HUES64 (cell line): ENCODE measurements around the gene C11orf71.

ENCODE experiments used
- H3K27ac ChIP-seq: 2 replicates; pipeline ENCODE4 v1.7.0; 2013; ENCODE audit warnings: low read depth, low read length, inconsistent platforms
- H3K27me3 ChIP-seq: 2 replicates; pipeline ENCODE4 v1.6.1; 2013; ENCODE audit warnings: mild to moderate bottlenecking, low read length; ENCODE audit not compliant: insufficient read depth
- H3K36me3 ChIP-seq: 2 replicates; pipeline ENCODE4 v1.6.1; 2013; ENCODE audit warnings: mild to moderate bottlenecking, low read length; ENCODE audit not compliant: insufficient read depth
- H3K4me1 ChIP-seq: 2 replicates; pipeline ENCODE4 v1.6.1; 2013; ENCODE audit warnings: mild to moderate bottlenecking, low read length, moderate library complexity; ENCODE audit not compliant: insufficient read depth
- H3K4me3 ChIP-seq: 2 replicates; pipeline ENCODE4 v1.5.1; 2013; ENCODE audit warnings: mild to moderate bottlenecking, low read length, moderate library complexity
- H3K9ac ChIP-seq: 2 replicates; pipeline ENCODE4 v1.6.1; 2013; ENCODE audit warnings: mild to moderate bottlenecking, low read depth, low read length
- H3K9me3 ChIP-seq: 2 replicates; pipeline ENCODE4 v1.6.1; 2013; ENCODE audit warnings: low read depth, low read length; ENCODE audit not compliant: insufficient read depth
- WGBS: fragments of 150-250, 120-280 bp; methylation state at CpG from one replicate; pipeline ENCODE4 v1.1.7; 2013; ENCODE audit warnings: missing lambda C conversion rate; 5-methylcytosine and 5-hydroxymethylcytosine counted together

C11orf71 gene

GRCh38 chr11:114439229-114440120, 39.2 kb upstream of the C11orf71 start, which contains the start of gene REXO2:
Gene REXO2, plus strand, starts transcription at chr11:114439467. Its CDS starts 62 bp downstream, at chr11:114439529.
- no peaks in the 10 kb centered on the region for H3K9me3 ChIP-seq

GRCh38 chr11:114438303-114438702, 38.0 kb upstream of the C11orf71 start:
- 42% methylated on average over 5 of the region's 6 CpGs for WGBS
- H3K4me1 ChIP-seq, result peaks cover 32% of the 10 kb centered on the region
- H3K9me3 ChIP-seq, result no peaks in the 10 kb centered on the region
- H3K27me3 ChIP-seq, result no peaks in the 10 kb centered on the region
- peak overlapping the region; percentile 63 for H3K27ac ChIP-seq
- H3K9ac ChIP-seq, result peak overlapping the region; percentile 92; the same call in 1 of the 2 replicates
- peak overlapping the region; percentile 83 for H3K4me3 ChIP-seq
- H3K36me3 ChIP-seq, result peaks cover 16% of the 10 kb centered on the region

More at GRCh38 chr11:114439229-114440120, 39.2 kb upstream of the C11orf71 start, which contains the start of gene REXO2:
- Histone ChIP-seq H3K4me1 (peaks cover 32% of the 10 kb centered on the region), H3K36me3 (peaks cover 28% of the 10 kb centered on the region), H3K27ac (peak within 1 kb of the TSS; percentile 83), H3K27me3 (no peaks in the 10 kb centered on the region), H3K9ac (peak within 1 kb of the TSS; percentile 92), H3K4me3 (peak within 1 kb of the TSS; percentile 83)
- WGBS, result 1% methylated on average over 64 of the region's 64 CpGs

- Histone ChIP-seq H3K9ac (no peak overlapping the region), H3K27me3 (no peaks in the 10 kb centered on the region), H3K9me3 (no peaks in the 10 kb centered on the region), H3K4me1 (peaks cover 8% of the 10 kb centered on the region), H3K27ac (no peak overlapping the region), H3K4me3 (no peak overlapping the region), H3K36me3 (no peaks in the 10 kb centered on the region)
- WGBS, result 83% methylated on average over 3 of the region's 4 CpGs
These were observed 33.1 kb upstream of the C11orf71 start for GRCh38 chr11:114433376-114433775.

- Histone ChIP-seq H3K4me1 (peaks cover 4% of the 10 kb centered on the region), H3K9me3 (no peaks in the 10 kb centered on the region), H3K9ac (no peak overlapping the region), H3K4me3 (no peak overlapping the region), H3K27me3 (no peaks in the 10 kb centered on the region), H3K27ac (no peak overlapping the region), H3K36me3 (no peaks in the 10 kb centered on the region)
- WGBS, result no CpG with 5 or more reads among the region's 3 CpGs
These were observed 32.6 kb upstream of the C11orf71 start for GRCh38 chr11:114432893-114433292.

GRCh38 chr11:114430290-114430689, 30.0 kb upstream of the C11orf71 start:
- Histone ChIP-seq H3K27me3 (no peaks in the 10 kb centered on the region), H3K4me3 (no peak overlapping the region), H3K4me1 (no peaks in the 10 kb centered on the region), H3K27ac (no peak overlapping the region), H3K9me3 (no peaks in the 10 kb centered on the region), H3K36me3 (no peaks in the 10 kb centered on the region), H3K9ac (no peak overlapping the region)

GRCh38 chr11:114426280-114426679, 26.0 kb upstream of the C11orf71 start:
- WGBS, result 86% methylated on average over 4 of the region's 4 CpGs
- Histone ChIP-seq H3K4me1 (no peaks in the 10 kb centered on the region), H3K27ac (no peak overlapping the region)

GRCh38 chr11:114416441-114416961, 16.2 kb upstream of the C11orf71 start:
- no peak overlapping the region for H3K27ac ChIP-seq
- no peak overlapping the region for H3K9ac ChIP-seq
- H3K36me3 ChIP-seq, result peaks cover 18% of the 10 kb centered on the region
- H3K4me3 ChIP-seq, result no peak overlapping the region
- H3K9me3 ChIP-seq, result no peaks in the 10 kb centered on the region
- H3K4me1 ChIP-seq, result peaks cover 11% of the 10 kb centered on the region; the same call in 1 of the 2 replicates
- no peaks in the 10 kb centered on the region for H3K27me3 ChIP-seq

More at GRCh38 chr11:114426280-114426679, 26.0 kb upstream of the C11orf71 start:
- Histone ChIP-seq H3K9me3 (no peaks in the 10 kb centered on the region), H3K9ac (no peak overlapping the region), H3K27me3 (no peaks in the 10 kb centered on the region), H3K4me3 (no peak overlapping the region), H3K36me3 (no peaks in the 10 kb centered on the region)

- Histone ChIP-seq H3K9me3 (no peaks in the 10 kb centered on the region), H3K27ac (0 out of 2 replicates have a peak overlapping the region, but pooled peaks have one; percentile 38), H3K4me1 (peaks cover 11% of the 10 kb centered on the region; the same call in 1 of the 2 replicates), H3K36me3 (peaks cover 38% of the 10 kb centered on the region), H3K4me3 (no peak overlapping the region), H3K9ac (no peak overlapping the region), H3K27me3 (no peaks in the 10 kb centered on the region)
- WGBS, result 79% methylated on average over 10 of the region's 10 CpGs
These were observed 13.6 kb upstream of the C11orf71 start for GRCh38 chr11:114413958-114414357.

GRCh38 chr11:114412946-114413345, 12.6 kb upstream of the C11orf71 start:
- Histone ChIP-seq H3K9me3 (no peaks in the 10 kb centered on the region), H3K27me3 (no peaks in the 10 kb centered on the region), H3K4me1 (peaks cover 11% of the 10 kb centered on the region; the same call in 1 of the 2 replicates), H3K27ac (no peak overlapping the region), H3K36me3 (peaks cover 48% of the 10 kb centered on the region), H3K4me3 (no peak overlapping the region), H3K9ac (no peak overlapping the region)
- 94% methylated on average over 3 of the region's 4 CpGs for WGBS

- 0% methylated on average over 3 of the region's 4 CpGs for WGBS
- peaks cover 23% of the 10 kb centered on the region for H3K4me1 ChIP-seq
- no peaks in the 10 kb centered on the region for H3K27me3 ChIP-seq
- peaks cover 38% of the 10 kb centered on the region for H3K36me3 ChIP-seq
- H3K9me3 ChIP-seq, result no peaks in the 10 kb centered on the region
- H3K4me3 ChIP-seq, result peak overlapping the region; percentile 80
- peak overlapping the region; percentile 98 for H3K27ac ChIP-seq
- peak overlapping the region; percentile 96 for H3K9ac ChIP-seq
These were observed 1.0 kb upstream of the C11orf71 start for GRCh38 chr11:114401311-114401710.

GRCh38 chr11:114400915-114401223, 558 bp upstream of the C11orf71 start:
- Histone ChIP-seq H3K36me3 (peaks cover 33% of the 10 kb centered on the region), H3K9me3 (no peaks in the 10 kb centered on the region), H3K27me3 (no peaks in the 10 kb centered on the region), H3K4me3 (peak overlapping the region; percentile 80), H3K27ac (peak overlapping the region; percentile 98), H3K9ac (peak overlapping the region; percentile 96), H3K4me1 (peaks cover 27% of the 10 kb centered on the region)
- under 1% methylated on average over 7 of the region's 8 CpGs for WGBS
